HUES48 (cell line): ENCODE results near the gene ATXN1.

Experiments used
- H3K27ac ChIP-seq: one replicate; pipeline ENCODE4 v1.7.0; 2013; ENCODE audit warnings: low read depth, low read length, inconsistent platforms
- H3K27me3 ChIP-seq: 2 replicates; pipeline ENCODE4 v1.6.1; 2013; ENCODE audit warnings: mild to moderate bottlenecking, low read length; ENCODE audit not compliant: control insufficient read depth, insufficient read depth
- H3K36me3 ChIP-seq: 2 replicates; pipeline ENCODE4 v1.6.1; 2013; ENCODE audit warnings: low read length; ENCODE audit not compliant: control insufficient read depth, insufficient read depth
- H3K4me1 ChIP-seq: 2 replicates; pipeline ENCODE4 v1.6.1; 2013; ENCODE audit warnings: mild to moderate bottlenecking, low read length; ENCODE audit not compliant: control insufficient read depth, insufficient read depth
- H3K4me3 ChIP-seq: 2 replicates; pipeline ENCODE4 v1.5.1; 2013; ENCODE audit warnings: mild to moderate bottlenecking, low read depth, low read length
- H3K9ac ChIP-seq: 2 replicates; pipeline ENCODE4 v1.6.1; 2013; ENCODE audit warnings: mild to moderate bottlenecking, low read depth, low read length, moderate library complexity
- H3K9me3 ChIP-seq: 2 replicates; pipeline ENCODE4 v1.6.1; 2013; ENCODE audit warnings: low read length; ENCODE audit not compliant: control insufficient read depth, insufficient read depth

The ATXN1 gene

DNA sequence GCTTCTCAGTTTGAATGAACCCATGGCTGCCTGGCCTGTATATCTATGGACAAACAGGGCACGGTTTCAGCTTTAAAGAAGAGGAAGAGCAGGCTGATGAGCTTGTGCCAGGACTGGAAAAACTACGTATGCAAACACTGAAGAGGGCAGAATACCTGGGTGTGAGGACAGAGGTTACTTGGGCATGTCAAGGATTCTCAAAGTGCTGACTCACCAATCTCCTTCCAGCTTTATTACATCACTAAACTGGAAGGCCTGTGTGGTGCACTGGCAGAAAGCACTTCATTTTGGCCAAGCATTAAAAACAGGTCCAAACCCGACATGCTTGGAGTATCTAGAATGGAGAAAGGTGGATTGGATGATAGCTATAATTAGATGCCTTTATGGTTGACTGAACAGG, 427.7 kb downstream of the ATXN1 start:
- no peak overlapping the region for H3K9ac ChIP-seq
- H3K4me3 ChIP-seq = no peak overlapping the region
- peaks cover 10% of the 10 kb centered on the region for H3K4me1 ChIP-seq
- H3K36me3 ChIP-seq = no peaks in the 10 kb centered on the region
- H3K9me3 ChIP-seq = no peaks in the 10 kb centered on the region
- H3K27me3 ChIP-seq = no peaks in the 10 kb centered on the region
- no peak overlapping the region for H3K27ac ChIP-seq

DNA sequence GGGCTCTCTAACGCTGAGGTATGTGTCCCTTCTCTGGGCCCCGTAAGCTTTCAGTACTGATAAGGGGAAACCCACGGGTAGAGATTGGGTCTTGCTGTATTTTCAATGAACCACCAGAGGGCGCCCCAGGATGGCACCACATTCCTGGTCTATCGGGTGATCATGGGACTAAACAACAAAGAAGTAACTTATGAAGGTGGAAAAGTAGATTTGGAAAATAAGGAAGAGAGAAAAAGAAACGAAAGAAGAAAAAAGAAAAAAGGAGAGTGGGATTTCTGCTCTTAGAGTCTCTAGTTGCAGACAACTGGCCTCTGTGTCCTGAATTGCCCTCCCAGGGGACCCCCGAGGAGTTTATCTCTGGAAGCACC, 429.1 kb downstream of the ATXN1 start:
- no peaks in the 10 kb centered on the region for H3K27me3 ChIP-seq
- H3K4me3 ChIP-seq = no peak overlapping the region
- H3K9me3 ChIP-seq = no peaks in the 10 kb centered on the region
- no peak overlapping the region; the same call in 1 of the 2 replicates for H3K9ac ChIP-seq
- H3K4me1 ChIP-seq = peaks cover 10% of the 10 kb centered on the region
- H3K36me3 ChIP-seq = no peaks in the 10 kb centered on the region
- H3K27ac ChIP-seq = peak overlapping the region; percentile 84

GRCh38 chr6:16331384-16332174, 429.7 kb downstream of the ATXN1 start:
- peaks cover 10% of the 10 kb centered on the region for H3K4me1 ChIP-seq
- peak overlapping the region; percentile 6; the same call in 1 of the 2 replicates for H3K4me3 ChIP-seq
- H3K27ac ChIP-seq = peak overlapping the region; percentile 84
- no peaks in the 10 kb centered on the region for H3K36me3 ChIP-seq
- no peak overlapping the region for H3K9ac ChIP-seq
- no peaks in the 10 kb centered on the region for H3K27me3 ChIP-seq
- no peaks in the 10 kb centered on the region for H3K9me3 ChIP-seq

GRCh38 chr6:16329233-16329632, 432.0 kb downstream of the ATXN1 start:
- no peak overlapping the region for H3K4me3 ChIP-seq
- H3K4me1 ChIP-seq = peaks cover 17% of the 10 kb centered on the region
- no peaks in the 10 kb centered on the region for H3K27me3 ChIP-seq
- H3K9ac ChIP-seq = no peak overlapping the region
- H3K36me3 ChIP-seq = no peaks in the 10 kb centered on the region
- H3K27ac ChIP-seq = no peak overlapping the region
- H3K9me3 ChIP-seq = no peaks in the 10 kb centered on the region

- H3K9ac ChIP-seq = no peak overlapping the region
- H3K9me3 ChIP-seq = no peaks in the 10 kb centered on the region
- peaks cover 19% of the 10 kb centered on the region for H3K4me1 ChIP-seq
- no peak overlapping the region for H3K4me3 ChIP-seq
- H3K27ac ChIP-seq = no peak overlapping the region
- no peaks in the 10 kb centered on the region for H3K27me3 ChIP-seq
- H3K36me3 ChIP-seq = no peaks in the 10 kb centered on the region
Measured at GRCh38 chr6:16327777-16328325, 433.4 kb downstream of the ATXN1 start.

GRCh38 chr6:16326971-16327776, 434.1 kb downstream of the ATXN1 start:
- H3K27ac ChIP-seq = no peak overlapping the region
- H3K36me3 ChIP-seq = no peaks in the 10 kb centered on the region
- no peaks in the 10 kb centered on the region for H3K9me3 ChIP-seq
- no peak overlapping the region for H3K4me3 ChIP-seq
- H3K4me1 ChIP-seq = peaks cover 19% of the 10 kb centered on the region
- no peaks in the 10 kb centered on the region for H3K27me3 ChIP-seq
- H3K9ac ChIP-seq = no peak overlapping the region

DNA sequence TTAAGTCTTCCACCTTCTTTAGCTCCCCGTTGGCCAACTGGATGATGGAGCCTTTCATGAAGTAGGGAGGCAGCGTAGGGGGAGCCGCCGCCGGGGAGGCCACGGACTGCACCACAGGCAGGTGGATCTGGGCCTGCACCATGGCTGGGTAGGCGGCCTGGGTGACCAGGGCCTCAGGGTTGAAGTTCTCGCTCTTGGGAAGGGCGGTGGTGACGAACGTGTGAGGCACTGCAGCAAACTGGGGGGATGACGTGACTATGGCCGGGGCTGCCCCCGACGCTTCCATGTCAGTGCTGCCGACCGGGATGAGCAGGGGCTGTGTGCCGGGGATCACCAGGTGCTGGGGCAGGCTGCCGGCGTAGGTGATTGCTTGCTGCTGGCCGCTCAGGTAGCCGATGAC, 434.7 kb downstream of the ATXN1 start:
- Histone ChIP-seq H3K36me3 (no peaks in the 10 kb centered on the region), H3K9ac (no peak overlapping the region), H3K4me3 (no peak overlapping the region), H3K4me1 (peaks cover 15% of the 10 kb centered on the region), H3K27ac (no peak overlapping the region), H3K27me3 (no peaks in the 10 kb centered on the region), H3K9me3 (no peaks in the 10 kb centered on the region)

DNA sequence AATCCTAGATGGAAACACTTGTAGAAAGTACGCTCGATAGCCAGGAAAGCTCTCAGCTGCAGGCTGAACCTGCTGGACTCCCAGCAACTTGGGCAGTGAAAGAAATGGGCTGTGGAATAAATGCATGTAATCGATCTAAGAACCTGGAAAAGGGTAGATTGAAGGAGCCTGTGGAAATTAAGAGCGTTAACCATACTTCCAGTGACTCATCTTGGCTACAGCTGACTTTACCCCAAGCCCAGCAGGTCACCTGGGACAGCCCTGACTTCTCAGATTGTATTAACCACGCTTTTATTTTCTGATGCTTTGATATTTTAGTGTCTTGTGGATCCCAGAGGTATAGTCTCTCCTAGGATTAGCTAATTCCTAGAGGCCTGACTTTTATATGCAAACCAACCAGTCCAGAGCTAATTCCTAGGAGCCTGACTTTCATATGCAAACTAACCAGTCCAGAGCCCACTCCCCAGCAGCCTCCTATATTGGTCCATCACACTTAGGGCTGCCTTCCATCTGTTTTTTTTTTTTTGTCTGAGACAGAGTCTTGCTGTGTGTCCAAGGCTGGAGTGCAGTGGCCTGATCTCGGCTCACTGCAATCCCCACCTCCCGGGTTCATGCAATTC, 436.5 kb downstream of the ATXN1 start:
- no peaks in the 10 kb centered on the region for H3K27me3 ChIP-seq
- peaks cover 23% of the 10 kb centered on the region for H3K4me1 ChIP-seq
- H3K4me3 ChIP-seq = no peak overlapping the region
- no peaks in the 10 kb centered on the region for H3K36me3 ChIP-seq
- no peaks in the 10 kb centered on the region for H3K9me3 ChIP-seq
- H3K27ac ChIP-seq = peak overlapping the region; percentile 46
- no peak overlapping the region for H3K9ac ChIP-seq

DNA sequence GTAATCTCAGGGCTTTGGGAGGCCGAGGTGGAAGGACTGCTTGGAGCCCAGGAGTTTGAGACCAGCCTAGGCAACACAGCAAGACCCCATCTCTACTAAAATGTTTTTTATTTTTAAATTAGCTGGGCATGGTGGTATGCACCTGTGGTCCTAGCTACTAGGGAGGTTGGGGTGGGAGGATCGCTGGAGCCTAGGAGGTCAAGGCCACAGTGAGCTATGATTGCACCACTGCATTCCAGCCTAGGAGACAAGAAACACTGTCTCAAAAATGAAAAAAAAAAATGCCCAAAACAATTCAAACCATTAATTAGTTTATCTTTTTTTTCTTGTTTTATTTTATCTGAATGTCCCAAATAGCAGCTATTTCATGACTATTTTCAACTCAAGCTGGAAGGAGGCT, 437.1 kb downstream of the ATXN1 start:
- no peaks in the 10 kb centered on the region for H3K27me3 ChIP-seq
- H3K4me1 ChIP-seq = peaks cover 23% of the 10 kb centered on the region
- no peak overlapping the region for H3K4me3 ChIP-seq
- H3K9me3 ChIP-seq = no peaks in the 10 kb centered on the region
- peak overlapping the region; percentile 46 for H3K27ac ChIP-seq
- no peaks in the 10 kb centered on the region for H3K36me3 ChIP-seq
- H3K9ac ChIP-seq = no peak overlapping the region

DNA sequence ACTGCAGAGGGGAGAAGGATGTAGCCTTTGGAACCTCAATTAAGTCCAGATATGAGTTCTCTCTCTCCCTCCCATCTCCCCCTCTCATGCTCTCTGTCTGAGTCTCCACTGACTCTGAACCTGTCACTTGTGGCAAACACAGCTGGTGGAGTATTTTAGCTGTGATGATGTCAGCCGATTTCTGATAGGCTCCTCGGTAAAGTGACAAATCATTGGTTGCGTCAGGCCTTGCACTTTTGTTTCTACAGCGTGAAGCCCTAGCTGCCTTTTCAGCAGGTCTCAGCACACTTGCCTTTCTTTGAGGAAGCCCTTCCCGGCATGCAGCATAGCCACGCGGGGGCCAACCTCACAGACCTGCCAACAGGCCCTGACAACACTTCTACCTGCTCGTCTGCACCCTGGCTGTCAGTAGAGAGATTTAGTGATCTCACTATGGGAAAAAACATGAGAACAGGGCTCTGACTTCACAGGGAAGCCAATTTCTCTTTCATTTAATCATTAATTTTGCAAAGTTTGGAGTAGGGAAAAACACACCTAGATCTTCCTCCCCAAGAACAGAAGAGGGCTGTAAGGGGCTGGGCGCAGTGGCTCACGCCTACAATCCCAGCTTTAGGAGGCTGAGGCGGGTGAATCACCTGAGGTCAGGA, 438.5 kb downstream of the ATXN1 start:
- Histone ChIP-seq H3K4me3 (no peak overlapping the region), H3K9me3 (no peaks in the 10 kb centered on the region), H3K27me3 (no peaks in the 10 kb centered on the region), H3K4me1 (peaks cover 23% of the 10 kb centered on the region), H3K27ac (peak overlapping the region; percentile 65), H3K36me3 (no peaks in the 10 kb centered on the region), H3K9ac (no peak overlapping the region)
